GM18951 (cell line): ENCODE results near the gene RPS15A.

Source experiments
- POLR2A ChIP-seq: IDR thresholded peaks from 4 replicates; pipeline ENCODE4 v1.6.1; 2011; ENCODE audit warnings: mild to moderate bottlenecking; ENCODE audit not compliant: insufficient read length, insufficient read depth; ENCODE audit errors: extremely low read depth
- in situ Hi-C: fragments of 300-500 bp; cut with MboI; formaldehyde crosslinking; loops from one replicate; pipeline ENCODE4 v1.12.0; 2022; ENCODE audit warnings: low sequenced_read_pairs, mixed read lengths, inconsistent platforms; ENCODE audit not compliant: unreplicated experiment

The RPS15A gene

GRCh38 chr16:18789850-18790706 is at the start of gene RPS15A:
RPS15A (minus strand) TSS chr16:18790334; CDS start chr16:18789113, 1,221 bp downstream.
- TF ChIP-seq POLR2A: peak; percentile 93
- in situ Hi-C loops: no loop called here

- in situ Hi-C loops: no loop called here
- TF ChIP-seq POLR2A: no peak
These were observed 49.4 kb upstream of the RPS15A start for GRCh38 chr16:18839555-18839954.

GRCh38 chr16:18836702-18837101 is 46.6 kb upstream of the RPS15A start:
- TF ChIP-seq POLR2A: no peak
- in situ Hi-C loops: no loop called here

GRCh38 chr16:18834864-18835263 is 44.7 kb upstream of the RPS15A start:
- in situ Hi-C loops: no loop called here
- TF ChIP-seq POLR2A: no peak

- in situ Hi-C loops: no loop called here
These were observed 43.8 kb upstream of the RPS15A start for GRCh38 chr16:18833707-18834505.

GRCh38 chr16:18832613-18833012 is 42.5 kb upstream of the RPS15A start:
- in situ Hi-C loops: no loop called here
- TF ChIP-seq POLR2A: no peak

More at GRCh38 chr16:18833707-18834505, 43.8 kb upstream of the RPS15A start:
- TF ChIP-seq POLR2A: no peak

- TF ChIP-seq POLR2A: no peak
- in situ Hi-C loops: no loop called here
These were observed 41.9 kb upstream of the RPS15A start for GRCh38 chr16:18832006-18832405.

GRCh38 chr16:18829251-18829650 is 39.1 kb upstream of the RPS15A start:
- in situ Hi-C loops: no loop called here
- TF ChIP-seq POLR2A: no peak

GRCh38 chr16:18827890-18828289 is 37.8 kb upstream of the RPS15A start:
- in situ Hi-C loops: no loop called here
- TF ChIP-seq POLR2A: no peak

- in situ Hi-C loops: no loop called here
- no peak for TF ChIP-seq POLR2A
These were observed 26.2 kb upstream of the RPS15A start for GRCh38 chr16:18816286-18816685.

GRCh38 chr16:18811925-18812324 is 21.8 kb upstream of the RPS15A start:
- TF ChIP-seq POLR2A: no peak
- in situ Hi-C loops: no loop called here

GRCh38 chr16:18809165-18809564 is 19.0 kb upstream of the RPS15A start:
- no peak for TF ChIP-seq POLR2A
- in situ Hi-C loops: no loop called here

- in situ Hi-C loops: no loop called here
- TF ChIP-seq POLR2A: no peak
These were observed 15.2 kb upstream of the RPS15A start for GRCh38 chr16:18805257-18805773.

GRCh38 chr16:18804540-18804939 is 14.4 kb upstream of the RPS15A start:
- in situ Hi-C loops: no loop called here
- TF ChIP-seq POLR2A: no peak
